Activated T-cell treated with anti-CD3 and anti-CD28 coated beads for 48 hours (primary cell): ENCODE data around the gene OCA2.

Experiments
- DNase-seq: peaks from one replicate; pipeline ENCODE4 v3.0.0-alpha.2; 2020; ENCODE audit warnings: low read depth

Gene OCA2

GRCh38 chr15:28079313-28079969, 19.7 kb downstream of the OCA2 start:
- no peak for DNase-seq

- DNase-seq: no peak
These were observed 20.9 kb downstream of the OCA2 start for GRCh38 chr15:28078191-28078719.

- no peak for DNase-seq
These were observed 23.5 kb downstream of the OCA2 start for GRCh38 chr15:28075573-28075972.

GRCh38 chr15:28068930-28069329, 30.2 kb downstream of the OCA2 start:
- DNase-seq: no peak

- no peak for DNase-seq
These were observed 32.9 kb downstream of the OCA2 start for GRCh38 chr15:28066231-28066630.

GRCh38 chr15:28060005-28060404, 39.1 kb downstream of the OCA2 start:
- no peak for DNase-seq

GRCh38 chr15:28058082-28058481, 41.0 kb downstream of the OCA2 start:
- no peak for DNase-seq

- no peak for DNase-seq
These were observed 47.0 kb downstream of the OCA2 start for GRCh38 chr15:28051955-28052633.

- DNase-seq: no peak
These were observed 49.5 kb downstream of the OCA2 start for GRCh38 chr15:28049581-28049980.

GRCh38 chr15:28047277-28047676, 51.8 kb downstream of the OCA2 start:
- no peak for DNase-seq

GRCh38 chr15:28044121-28044672, 54.9 kb downstream of the OCA2 start:
- no peak for DNase-seq

GRCh38 chr15:28043691-28044091, 55.4 kb downstream of the OCA2 start:
- no peak for DNase-seq

GRCh38 chr15:28037969-28038590, 61.0 kb downstream of the OCA2 start:
- DNase-seq: no peak

- DNase-seq: no peak
These were observed 65.7 kb downstream of the OCA2 start for GRCh38 chr15:28033443-28033842.

GRCh38 chr15:28030801-28031200, 68.3 kb downstream of the OCA2 start:
- no peak for DNase-seq

GRCh38 chr15:28027714-28028076, 71.4 kb downstream of the OCA2 start:
- no peak for DNase-seq

- DNase-seq: no peak
These were observed 72.1 kb downstream of the OCA2 start for GRCh38 chr15:28026764-28027713.

- DNase-seq: no peak
These were observed 72.9 kb downstream of the OCA2 start for GRCh38 chr15:28026221-28026620.

GRCh38 chr15:28025413-28025812, 73.7 kb downstream of the OCA2 start:
- DNase-seq: no peak

- no peak for DNase-seq
These were observed 74.2 kb downstream of the OCA2 start for GRCh38 chr15:28024889-28025250.

GRCh38 chr15:28023933-28024888, 74.9 kb downstream of the OCA2 start:
- DNase-seq: no peak
